ENCODE results near the gene UCHL5. TPM values are rescaled to one million over a fixed set of nuclear protein-coding genes. Genes with fewer than 3 reads are reported as not detected.
A peak's percentile ranks its signal among the peaks of the same experiment; 100 is the strongest.

The UCHL5 gene
- total RNA-seq, 1 experiment from 2014 or later, result 42.1 TPM

DNA sequence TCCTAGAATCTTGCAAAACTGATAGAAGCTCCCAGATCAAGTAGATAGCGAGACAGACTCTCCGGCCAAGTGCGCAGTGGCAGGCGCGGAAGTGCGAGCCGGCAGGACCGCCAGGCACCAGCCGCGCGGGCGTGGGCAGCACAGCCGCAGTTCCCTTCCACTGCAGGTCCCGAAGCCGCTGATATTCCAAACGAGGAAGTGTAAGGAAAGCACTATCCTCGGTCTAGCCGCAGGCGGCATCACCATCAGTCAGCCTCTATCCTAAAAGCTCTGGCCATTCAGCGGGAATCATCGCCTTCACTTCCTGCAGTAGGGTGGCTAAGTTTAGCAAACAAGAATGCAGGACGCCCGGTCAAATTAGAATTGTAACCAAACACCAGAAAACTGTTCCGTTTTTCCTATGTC is 45.3 kb upstream of the UCHL5 start:
- H3K4me1 Mint-ChIP-seq, result peaks cover 12 to 13% of the 10 kb centered on the region in 2 experiments
- H3K27ac ChIP-seq (ENCODE audit: insufficient read length, low read depth, low read length), result no peak overlapping the region

More for the DNA sequence above, 45.3 kb upstream of the UCHL5 start:
- Histone ChIP-seq H3K9me3 (ENCODE audit: control insufficient read depth, low read depth, low read length) (no peaks in the 10 kb centered on the region), H2AFZ (ENCODE audit: low read length) (no peak overlapping the region), H2BK12ac (ENCODE audit: insufficient read length, low read depth, low read length) (no peak overlapping the region), H3K9ac (ENCODE audit: extremely low read depth, insufficient read length, low read length) (peak overlapping the region; percentile 51), H3K4me2 (ENCODE audit: insufficient read depth, insufficient read length, low read length) (peak overlapping the region; percentile 69), H3K79me2 (ENCODE audit: insufficient read depth, low read length) (no peaks in the 10 kb centered on the region), H3K56ac (ENCODE audit: insufficient read length, low read depth, low read length) (no peak overlapping the region), H3K23me2 (ENCODE audit: insufficient read length, low read depth, low read length, poor library complexity, severe bottlenecking) (peaks cover 10% of the 10 kb centered on the region), H3K4me1 (ENCODE audit: insufficient read depth, low read length) (no peaks in the 10 kb centered on the region), H3K27me3 (ENCODE audit: insufficient read depth, low read length) (no peaks in the 10 kb centered on the region; the same call in 1 of the 2 replicates), H3K18ac (ENCODE audit: insufficient read length, low read depth, low read length) (no peak overlapping the region), H2BK5ac (ENCODE audit: insufficient read length, low read length) (no peak overlapping the region), H3K79me1 (ENCODE audit: insufficient read depth, low read depth, low read length, poor library complexity, severe bottlenecking) (no peaks in the 10 kb centered on the region), H3K14ac (ENCODE audit: insufficient read depth, low read length) (no peak overlapping the region), H4K91ac (ENCODE audit: insufficient read length, low read depth, low read length) (no peak overlapping the region), H2BK120ac (ENCODE audit: low read depth, low read length, poor library complexity, severe bottlenecking) (no peak overlapping the region), H2BK20ac (ENCODE audit: low read depth, low read length, poor library complexity, severe bottlenecking) (no peak overlapping the region), H4K8ac (replicated peaks; ENCODE audit: insufficient read length, low read depth, low read length) (no peak overlapping the region), H3T11ph (ENCODE audit: low read length) (no peak overlapping the region), H3K4ac (ENCODE audit: low read depth, low read length) (no peak overlapping the region), H3K23ac (ENCODE audit: insufficient read length, low read depth, low read length) (no peak overlapping the region), H4K20me1 (ENCODE audit: control insufficient read depth, insufficient read depth, insufficient read length) (no peaks in the 10 kb centered on the region), H2BK15ac (ENCODE audit: low read depth, low read length) (no peak overlapping the region), H4K5ac (ENCODE audit: insufficient read length, low read depth, low read length) (no peak overlapping the region), H2AK5ac (ENCODE audit: insufficient read length, low read length) (no peak overlapping the region)
- Mint-ChIP-seq H3K27me3 (ENCODE audit: low read depth) (peaks cover 13% of the 10 kb centered on the region), H3K36me3 (ENCODE audit: insufficient read depth in 1 of 3, low read depth in 3 of 3) (peaks cover 0 to 8% (median 0%) of the 10 kb centered on the region in 3 experiments; a peak in 2 of 7 replicates), H3K4me3 (peak overlapping the region; percentile 81 to 92), H3K9me3 (no peaks in the 10 kb centered on the region), H3K27ac (peak overlapping the region in 1 of 3 experiments; percentile 73; a peak in 1 of 7 replicates)
- TF ChIP-seq, protein P1, sequence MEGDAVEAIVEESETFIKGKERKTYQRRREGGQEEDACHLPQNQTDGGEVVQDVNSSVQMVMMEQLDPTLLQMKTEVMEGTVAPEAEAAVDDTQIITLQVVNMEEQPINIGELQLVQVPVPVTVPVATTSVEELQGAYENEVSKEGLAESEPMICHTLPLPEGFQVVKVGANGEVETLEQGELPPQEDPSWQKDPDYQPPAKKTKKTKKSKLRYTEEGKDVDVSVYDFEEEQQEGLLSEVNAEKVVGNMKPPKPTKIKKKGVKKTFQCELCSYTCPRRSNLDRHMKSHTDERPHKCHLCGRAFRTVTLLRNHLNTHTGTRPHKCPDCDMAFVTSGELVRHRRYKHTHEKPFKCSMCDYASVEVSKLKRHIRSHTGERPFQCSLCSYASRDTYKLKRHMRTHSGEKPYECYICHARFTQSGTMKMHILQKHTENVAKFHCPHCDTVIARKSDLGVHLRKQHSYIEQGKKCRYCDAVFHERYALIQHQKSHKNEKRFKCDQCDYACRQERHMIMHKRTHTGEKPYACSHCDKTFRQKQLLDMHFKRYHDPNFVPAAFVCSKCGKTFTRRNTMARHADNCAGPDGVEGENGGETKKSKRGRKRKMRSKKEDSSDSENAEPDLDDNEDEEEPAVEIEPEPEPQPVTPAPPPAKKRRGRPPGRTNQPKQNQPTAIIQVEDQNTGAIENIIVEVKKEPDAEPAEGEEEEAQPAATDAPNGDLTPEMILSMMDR (conservative IDR thresholded peaks at IDR 0.05), result no peak
- DNase-seq, result peak; percentile 52
- no CpG with 5 or more reads among the region's 24 CpGs for WGBS (ENCODE audit: extremely low coverage, insufficient read length, low lambda C conversion rate)

All from H9 (cell line).